ENCODE results near the gene CCL5.

- TF ChIP-seq CTCF (IDR thresholded peaks at IDR 0.05 in 4 of 5, conservative IDR thresholded peaks at IDR 0.05 in 1 of 5) (no peak), POLR2A (IDR thresholded peaks at IDR 0.05) (no peak)
Measured at GRCh38 chr17:35866341-35866950, 13.7 kb downstream of the CCL5 start.
